GM23338 (cell line): ENCODE results near the gene PTCD3. TPM values are rescaled to one million over a fixed set of nuclear protein-coding genes. Genes with fewer than 3 reads are reported as not detected.

Experiments used
- ATAC-seq: fragments of 200-7000 bp; cut with Tn5 transposase; 3 replicates; pipeline ENCODE4 v1.9.1; 2020
- DNase-seq: peaks from one replicate; pipeline ENCODE4 v3.0.0-alpha.2; 2015; ENCODE audit warnings: low spot score
- H2AFZ ChIP-seq: fragments of 200-600 bp; sonication (generic); 2 replicates; pipeline ENCODE4 v1.8.0; 2016; ENCODE audit warnings: antibody characterized with exemption, mild to moderate bottlenecking, moderate library complexity
- H3F3A ChIP-seq: fragments of 200-600 bp; sonication (generic); replicated peaks from 2 replicates; pipeline ENCODE4 v1.8.0; 2017; ENCODE audit warnings: antibody characterized with exemption, mixed run types, low read depth
- H3K27ac ChIP-seq: fragments of 200-600 bp; sonication (generic); 2 replicates; pipeline ENCODE4 v1.6.1; 2016; ENCODE audit warnings: low read depth
- H3K27me3 ChIP-seq: fragments of 200-600 bp; sonication (generic); 2 replicates; pipeline ENCODE4 v1.8.0; 2016; ENCODE audit warnings: mild to moderate bottlenecking, mixed run types, moderate library complexity; ENCODE audit not compliant: insufficient read depth
- H3K36me3 ChIP-seq: fragments of 200-600 bp; sonication (generic); 2 replicates; pipeline ENCODE4 v1.8.0; 2016; ENCODE audit warnings: mild to moderate bottlenecking; ENCODE audit not compliant: insufficient read depth
- H3K4me1 ChIP-seq: fragments of 200-600 bp; sonication (generic); 2 replicates; pipeline ENCODE4 v1.8.0; 2016; ENCODE audit warnings: mild to moderate bottlenecking, moderate library complexity; ENCODE audit not compliant: insufficient read depth
- H3K4me2 ChIP-seq: fragments of 200-600 bp; sonication (generic); 2 replicates; pipeline ENCODE4 v1.7.1; 2017; ENCODE audit warnings: mixed run types
- H3K4me3 ChIP-seq: fragments of 200-600 bp; sonication (generic); 2 replicates; pipeline ENCODE4 v1.6.1; 2016; ENCODE audit warnings: mixed run types
- H3K79me2 ChIP-seq: fragments of 200-600 bp; sonication (generic); replicated peaks from 2 replicates; pipeline ENCODE4 v1.8.0; 2017; ENCODE audit warnings: mild to moderate bottlenecking; ENCODE audit not compliant: insufficient read depth
- H3K9me2 ChIP-seq: fragments of 200-600 bp; sonication (generic); 2 replicates; pipeline ENCODE4 v1.8.0; 2017; ENCODE audit not compliant: insufficient read depth
- H4K20me1 ChIP-seq: fragments of 200-600 bp; sonication (generic); replicated peaks from 2 replicates; pipeline ENCODE4 v1.8.0; 2017; ENCODE audit warnings: mild to moderate bottlenecking; ENCODE audit not compliant: insufficient read depth
- H3K27ac Mint-ChIP-seq: 2 replicates; pipeline ENCODE4 v1.8.0; 2020; ENCODE audit warnings: inconsistent platforms, mild to moderate bottlenecking, moderate library complexity, mixed read lengths
- H3K27me3 Mint-ChIP-seq: 3 replicates; pipeline ENCODE4 v1.8.0; 2022; ENCODE audit warnings: low read depth, mild to moderate bottlenecking, moderate library complexity, mixed read lengths, inconsistent platforms; ENCODE audit not compliant: insufficient read depth, poor library complexity
- H3K36me3 Mint-ChIP-seq: 3 replicates; pipeline ENCODE4 v1.8.0; 2021; ENCODE audit warnings: low read depth, mild to moderate bottlenecking, inconsistent platforms, moderate library complexity, mixed read lengths
- H3K4me1 Mint-ChIP-seq: 3 replicates; pipeline ENCODE4 v1.8.0; 2020; ENCODE audit warnings: mild to moderate bottlenecking, inconsistent platforms, mixed read lengths
- H3K4me3 Mint-ChIP-seq: 3 replicates; pipeline ENCODE4 v1.8.0; 2021; ENCODE audit warnings: moderate library complexity, mild to moderate bottlenecking, inconsistent platforms, mixed read lengths
- H3K9me3 Mint-ChIP-seq: 3 replicates; pipeline ENCODE4 v1.8.0; 2020; ENCODE audit warnings: moderate library complexity, mild to moderate bottlenecking, inconsistent platforms, mixed read lengths
- CREB1 ChIP-seq: fragments of 250-450 bp; sonication (Bioruptor Pico); IDR thresholded peaks from 2 replicates; pipeline ENCODE4 v1.5.0; 2020; ENCODE audit warnings: low read depth, mild to moderate bottlenecking, moderate library complexity
- EZH2 ChIP-seq: fragments of 200-600 bp; sonication (generic); IDR thresholded peaks from one replicate; pipeline ENCODE4 v1.8.0; 2017; ENCODE audit warnings: antibody characterized with exemption, mild to moderate bottlenecking, low read depth; ENCODE audit not compliant: unreplicated experiment
- EZH2phosphoT487 ChIP-seq: fragments of 200-600 bp; sonication (generic); IDR thresholded peaks from one replicate; pipeline ENCODE4 v1.8.1; 2018; ENCODE audit warnings: antibody characterized with exemption; ENCODE audit not compliant: unreplicated experiment
- JUNB ChIP-seq: IDR thresholded peaks from one replicate; pipeline ENCODE4 v1.6.1; 2016; ENCODE audit warnings: antibody characterized with exemption; ENCODE audit not compliant: unreplicated experiment
- NANOG ChIP-seq: IDR thresholded peaks from 2 replicates; pipeline ENCODE4 v1.6.1; 2016; ENCODE audit warnings: antibody characterized with exemption, borderline replicate concordance
- POLR2AphosphoS5 ChIP-seq: IDR thresholded peaks from 2 replicates; pipeline ENCODE4 v1.6.1; 2016; ENCODE audit warnings: antibody characterized with exemption, low read depth
- STAT1 ChIP-seq: IDR thresholded peaks from one replicate; pipeline ENCODE4 v1.6.1; 2016; ENCODE audit warnings: antibody characterized with exemption; ENCODE audit not compliant: unreplicated experiment
- ZNF114 ChIP-seq: fragments of 250-450 bp; sonication (Bioruptor Pico); IDR thresholded peaks from 2 replicates; pipeline ENCODE4 v1.5.0; 2020; ENCODE audit warnings: mild to moderate bottlenecking, moderate library complexity
- ZNF331 ChIP-seq: fragments of 250-450 bp; sonication (Bioruptor Pico); IDR thresholded peaks from 2 replicates; pipeline ENCODE4 v1.5.0; 2020; ENCODE audit warnings: low read depth, mild to moderate bottlenecking, moderate library complexity
- polyA plus RNA-seq: library from polyadenylated mRNA; unstranded; fragments of >200 nt; fragmentation: Nextera tagmentation; extraction: Ambion mirVana; gene quantifications from 2 replicates; pipeline ENCODE4 v1.2.1, GENCODE V29; 2016
- total RNA-seq: library from RNA; depleted of rRNA; stranded (reverse); fragments of >200 nt; shearing (Covaris generic); gene quantifications from 2 replicates; pipeline ENCODE4 v1.2.3, GENCODE V29; 2014
- TF ChIP-seq, protein P1 (sequence below): fragments of 250-450 bp; sonication (Bioruptor Pico); IDR thresholded peaks from 2 replicates; pipeline ENCODE4 v1.5.0; 2020; ENCODE audit warnings: mild to moderate bottlenecking, moderate library complexity
- TF ChIP-seq, protein P2 (sequence below): IDR thresholded peaks from 2 replicates; pipeline ENCODE4 v1.6.1; 2016; ENCODE audit warnings: antibody characterized with exemption
- TF ChIP-seq, protein P3 (sequence below), 2 experiments: fragments of 200-600 bp in 1 of 2; sonication (generic) in 1 of 2; conservative IDR thresholded peaks; 2 replicates each; pipeline versions ENCODE4 v1.5.1 to v1.6.1; 2016 to 2017; ENCODE audit warnings: antibody characterized with exemption in 2 of 2, low read depth in 2 of 2, mild to moderate bottlenecking in 2 of 2, moderate library complexity in 1 of 2

PTCD3 gene
- total and polyA plus RNA-seq, 2 experiments from 2014 or later: 140 to 223 TPM

DNA sequence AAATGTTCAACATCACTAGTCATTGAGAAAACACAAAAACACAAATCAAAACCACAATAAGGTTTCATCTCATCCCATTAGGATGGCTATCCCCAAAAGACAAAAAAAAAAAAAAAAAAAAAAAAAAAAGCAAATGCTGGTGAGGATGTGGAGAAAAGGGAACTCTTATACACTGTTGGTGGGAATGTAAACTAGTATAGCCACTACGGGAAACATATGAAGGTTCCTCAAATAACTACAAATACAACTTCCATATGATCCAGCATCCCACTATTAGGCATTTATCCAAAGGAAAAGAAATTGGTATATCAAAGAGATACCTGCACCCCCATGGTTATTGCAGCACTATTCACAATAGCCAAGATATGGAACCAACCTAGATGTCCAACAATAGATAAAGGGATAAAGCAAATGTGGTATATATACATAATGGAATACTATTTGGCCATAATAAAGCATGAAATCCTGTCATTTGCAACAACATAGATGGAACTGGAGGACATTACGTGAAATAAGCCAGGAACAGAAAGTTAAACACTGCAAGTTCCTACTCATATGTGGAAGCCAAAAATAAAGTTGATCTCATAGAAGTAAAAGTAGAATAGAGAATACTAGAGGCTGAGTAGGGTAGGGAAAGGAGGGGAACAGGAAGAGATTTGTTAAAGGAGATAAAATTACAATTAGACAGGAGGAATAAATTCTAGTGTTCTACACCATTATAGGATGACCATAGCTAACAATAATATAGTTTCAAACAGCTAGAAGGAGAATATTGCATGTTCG is 8.7 kb upstream of the PTCD3 start:
- Histone ChIP-seq H3K79me2 (peaks cover 86% of the 10 kb centered on the region), H3K27me3 (no peaks in the 10 kb centered on the region), H3F3A (no peaks in the 10 kb centered on the region), H3K4me3 (no peak overlapping the region), H3K36me3 (peaks cover 46% of the 10 kb centered on the region), H2AFZ (no peak overlapping the region), H4K20me1 (peaks cover 36% of the 10 kb centered on the region), H3K4me1 (no peaks in the 10 kb centered on the region), H3K4me2 (no peak overlapping the region), H3K27ac (no peak overlapping the region), H3K9me2 (no peaks in the 10 kb centered on the region)
- peaks cover 72% of the 10 kb centered on the region for H3K36me3 Mint-ChIP-seq
- TF ChIP-seq JUNB (no peak), STAT1 (no peak), CREB1 (CRISPR knock-in tag) (no peak), NANOG (no peak), ZNF114 (CRISPR knock-in tag) (no peak), EZH2 (no peak), POLR2AphosphoS5 (no peak), ZNF331 (CRISPR knock-in tag) (no peak), EZH2phosphoT487 (no peak)
- TF ChIP-seq, protein P1, sequence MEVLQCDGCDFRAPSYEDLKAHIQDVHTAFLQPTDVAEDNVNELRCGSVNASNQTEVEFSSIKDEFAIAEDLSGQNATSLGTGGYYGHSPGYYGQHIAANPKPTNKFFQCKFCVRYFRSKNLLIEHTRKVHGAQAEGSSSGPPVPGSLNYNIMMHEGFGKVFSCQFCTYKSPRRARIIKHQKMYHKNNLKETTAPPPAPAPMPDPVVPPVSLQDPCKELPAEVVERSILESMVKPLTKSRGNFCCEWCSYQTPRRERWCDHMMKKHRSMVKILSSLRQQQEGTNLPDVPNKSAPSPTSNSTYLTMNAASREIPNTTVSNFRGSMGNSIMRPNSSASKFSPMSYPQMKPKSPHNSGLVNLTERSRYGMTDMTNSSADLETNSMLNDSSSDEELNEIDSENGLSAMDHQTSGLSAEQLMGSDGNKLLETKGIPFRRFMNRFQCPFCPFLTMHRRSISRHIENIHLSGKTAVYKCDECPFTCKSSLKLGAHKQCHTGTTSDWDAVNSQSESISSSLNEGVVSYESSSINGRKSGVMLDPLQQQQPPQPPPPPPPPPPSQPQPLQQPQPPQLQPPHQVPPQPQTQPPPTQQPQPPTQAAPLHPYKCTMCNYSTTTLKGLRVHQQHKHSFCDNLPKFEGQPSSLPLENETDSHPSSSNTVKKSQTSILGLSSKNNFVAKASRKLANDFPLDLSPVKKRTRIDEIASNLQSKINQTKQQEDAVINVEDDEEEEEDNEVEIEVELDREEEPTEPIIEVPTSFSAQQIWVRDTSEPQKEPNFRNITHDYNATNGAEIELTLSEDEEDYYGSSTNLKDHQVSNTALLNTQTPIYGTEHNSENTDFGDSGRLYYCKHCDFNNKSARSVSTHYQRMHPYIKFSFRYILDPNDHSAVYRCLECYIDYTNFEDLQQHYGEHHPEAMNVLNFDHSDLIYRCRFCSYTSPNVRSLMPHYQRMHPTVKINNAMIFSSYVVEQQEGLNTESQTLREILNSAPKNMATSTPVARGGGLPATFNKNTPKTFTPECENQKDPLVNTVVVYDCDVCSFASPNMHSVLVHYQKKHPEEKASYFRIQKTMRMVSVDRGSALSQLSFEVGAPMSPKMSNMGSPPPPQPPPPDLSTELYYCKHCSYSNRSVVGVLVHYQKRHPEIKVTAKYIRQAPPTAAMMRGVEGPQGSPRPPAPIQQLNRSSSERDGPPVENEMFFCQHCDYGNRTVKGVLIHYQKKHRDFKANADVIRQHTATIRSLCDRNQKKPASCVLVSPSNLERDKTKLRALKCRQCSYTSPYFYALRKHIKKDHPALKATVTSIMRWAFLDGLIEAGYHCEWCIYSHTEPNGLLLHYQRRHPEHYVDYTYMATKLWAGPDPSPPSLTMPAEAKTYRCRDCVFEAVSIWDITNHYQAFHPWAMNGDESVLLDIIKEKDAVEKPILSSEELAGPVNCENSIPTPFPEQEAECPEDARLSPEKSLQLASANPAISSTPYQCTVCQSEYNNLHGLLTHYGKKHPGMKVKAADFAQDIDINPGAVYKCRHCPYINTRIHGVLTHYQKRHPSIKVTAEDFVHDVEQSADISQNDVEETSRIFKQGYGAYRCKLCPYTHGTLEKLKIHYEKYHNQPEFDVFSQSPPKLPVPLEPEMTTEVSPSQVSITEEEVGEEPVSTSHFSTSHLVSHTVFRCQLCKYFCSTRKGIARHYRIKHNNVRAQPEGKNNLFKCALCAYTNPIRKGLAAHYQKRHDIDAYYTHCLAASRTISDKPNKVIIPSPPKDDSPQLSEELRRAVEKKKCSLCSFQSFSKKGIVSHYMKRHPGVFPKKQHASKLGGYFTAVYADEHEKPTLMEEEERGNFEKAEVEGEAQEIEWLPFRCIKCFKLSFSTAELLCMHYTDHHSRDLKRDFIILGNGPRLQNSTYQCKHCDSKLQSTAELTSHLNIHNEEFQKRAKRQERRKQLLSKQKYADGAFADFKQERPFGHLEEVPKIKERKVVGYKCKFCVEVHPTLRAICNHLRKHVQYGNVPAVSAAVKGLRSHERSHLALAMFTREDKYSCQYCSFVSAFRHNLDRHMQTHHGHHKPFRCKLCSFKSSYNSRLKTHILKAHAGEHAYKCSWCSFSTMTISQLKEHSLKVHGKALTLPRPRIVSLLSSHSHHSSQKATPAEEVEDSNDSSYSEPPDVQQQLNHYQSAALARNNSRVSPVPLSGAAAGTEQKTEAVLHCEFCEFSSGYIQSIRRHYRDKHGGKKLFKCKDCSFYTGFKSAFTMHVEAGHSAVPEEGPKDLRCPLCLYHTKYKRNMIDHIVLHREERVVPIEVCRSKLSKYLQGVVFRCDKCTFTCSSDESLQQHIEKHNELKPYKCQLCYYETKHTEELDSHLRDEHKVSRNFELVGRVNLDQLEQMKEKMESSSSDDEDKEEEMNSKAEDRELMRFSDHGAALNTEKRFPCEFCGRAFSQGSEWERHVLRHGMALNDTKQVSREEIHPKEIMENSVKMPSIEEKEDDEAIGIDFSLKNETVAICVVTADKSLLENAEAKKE (CRISPR knock-in tag): no peak
- TF ChIP-seq, protein P2, sequence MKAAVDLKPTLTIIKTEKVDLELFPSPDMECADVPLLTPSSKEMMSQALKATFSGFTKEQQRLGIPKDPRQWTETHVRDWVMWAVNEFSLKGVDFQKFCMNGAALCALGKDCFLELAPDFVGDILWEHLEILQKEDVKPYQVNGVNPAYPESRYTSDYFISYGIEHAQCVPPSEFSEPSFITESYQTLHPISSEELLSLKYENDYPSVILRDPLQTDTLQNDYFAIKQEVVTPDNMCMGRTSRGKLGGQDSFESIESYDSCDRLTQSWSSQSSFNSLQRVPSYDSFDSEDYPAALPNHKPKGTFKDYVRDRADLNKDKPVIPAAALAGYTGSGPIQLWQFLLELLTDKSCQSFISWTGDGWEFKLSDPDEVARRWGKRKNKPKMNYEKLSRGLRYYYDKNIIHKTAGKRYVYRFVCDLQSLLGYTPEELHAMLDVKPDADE: no peak
- TF ChIP-seq, protein P3, sequence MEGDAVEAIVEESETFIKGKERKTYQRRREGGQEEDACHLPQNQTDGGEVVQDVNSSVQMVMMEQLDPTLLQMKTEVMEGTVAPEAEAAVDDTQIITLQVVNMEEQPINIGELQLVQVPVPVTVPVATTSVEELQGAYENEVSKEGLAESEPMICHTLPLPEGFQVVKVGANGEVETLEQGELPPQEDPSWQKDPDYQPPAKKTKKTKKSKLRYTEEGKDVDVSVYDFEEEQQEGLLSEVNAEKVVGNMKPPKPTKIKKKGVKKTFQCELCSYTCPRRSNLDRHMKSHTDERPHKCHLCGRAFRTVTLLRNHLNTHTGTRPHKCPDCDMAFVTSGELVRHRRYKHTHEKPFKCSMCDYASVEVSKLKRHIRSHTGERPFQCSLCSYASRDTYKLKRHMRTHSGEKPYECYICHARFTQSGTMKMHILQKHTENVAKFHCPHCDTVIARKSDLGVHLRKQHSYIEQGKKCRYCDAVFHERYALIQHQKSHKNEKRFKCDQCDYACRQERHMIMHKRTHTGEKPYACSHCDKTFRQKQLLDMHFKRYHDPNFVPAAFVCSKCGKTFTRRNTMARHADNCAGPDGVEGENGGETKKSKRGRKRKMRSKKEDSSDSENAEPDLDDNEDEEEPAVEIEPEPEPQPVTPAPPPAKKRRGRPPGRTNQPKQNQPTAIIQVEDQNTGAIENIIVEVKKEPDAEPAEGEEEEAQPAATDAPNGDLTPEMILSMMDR (conservative IDR thresholded peaks at IDR 0.05; ENCODE audit: low read depth in 2 of 2): no peak
- H3K27ac Mint-ChIP-seq: no peak overlapping the region
- H3K4me3 Mint-ChIP-seq: no peak overlapping the region
- H3K4me1 Mint-ChIP-seq: no peaks in the 10 kb centered on the region
- DNase-seq (no peak), ATAC-seq (no peak)
- H3K9me3 Mint-ChIP-seq: no peaks in the 10 kb centered on the region
- H3K27me3 Mint-ChIP-seq: no peaks in the 10 kb centered on the region
